A673 (cell line): Measurements from ENCODE around the gene DPPA5. TPM values are rescaled to one million over a fixed set of nuclear protein-coding genes. Genes with fewer than 3 reads are reported as not detected.
A peak's percentile ranks its signal among the peaks of the same experiment; 100 is the strongest.
"Not testable (repeated sequence)": the region's sequence is repeated elsewhere in the genome, so short reads cannot be mapped to it uniquely, and the experiment has no call there.

Experiments
- BruUV-seq: library from RNA; stranded (reverse); fragments of 400-500 nt; replicated peaks from 2 replicates; lab custom pipeline; 2021; lab: Mats Ljungman, UMichigan
- CTCF ChIA-PET: fragments of 300-600 bp; sonication (Branson Sonifier 250); formaldehyde crosslinking; loops from one replicate; lab custom pipeline; 2022; ENCODE audit warnings: antibody characterized with exemption; lab: Charles Lee
- POLR2A ChIA-PET: fragments of 300-600 bp; sonication (Branson Sonifier 250); formaldehyde crosslinking; loops from one replicate; lab custom pipeline; 2022; ENCODE audit warnings: antibody characterized with exemption; ENCODE audit not compliant: low non-redundant PET; lab: Charles Lee
- DNase-seq: peaks from one replicate; pipeline ENCODE4 v3.0.0-alpha.2; 2015; ENCODE audit warnings: low spot score
- H3K27ac ChIP-seq: fragments of 200-600 bp; sonication (generic); 2 replicates; pipeline ENCODE4 v1.5.1; 2016; ENCODE audit warnings: mixed run types, low read depth, mild to moderate bottlenecking, mixed read lengths, antibody characterized with exemption, low read length; ENCODE audit not compliant: poor library complexity, severe bottlenecking
- H3K27me3 ChIP-seq: fragments of 200-600 bp; sonication (generic); replicated peaks from 2 replicates; pipeline ENCODE4 v1.6.1; 2017; ENCODE audit warnings: mixed run types, low read depth, mild to moderate bottlenecking, mixed read lengths, antibody characterized with exemption, low read length; ENCODE audit not compliant: insufficient read depth, poor library complexity
- H3K36me3 ChIP-seq: fragments of 200-600 bp; sonication (generic); 2 replicates; pipeline ENCODE4 v1.6.1; 2016; ENCODE audit warnings: mixed run types, mild to moderate bottlenecking, mixed read lengths, antibody characterized with exemption, low read length; ENCODE audit not compliant: insufficient read depth, poor library complexity, severe bottlenecking
- H3K4me1 ChIP-seq: fragments of 200-600 bp; sonication (generic); 2 replicates; pipeline ENCODE4 v1.6.1; 2017; ENCODE audit warnings: mixed run types, mild to moderate bottlenecking, mixed read lengths, antibody characterized with exemption, low read length; ENCODE audit not compliant: insufficient read depth, poor library complexity, severe bottlenecking
- H3K4me3 ChIP-seq: fragments of 200-600 bp; sonication (generic); 2 replicates; pipeline ENCODE4 v1.5.1; 2016; ENCODE audit warnings: low read depth, mixed run types, mild to moderate bottlenecking, mixed read lengths, low read length; ENCODE audit not compliant: poor library complexity, severe bottlenecking
- H3K9me3 ChIP-seq: fragments of 200-600 bp; sonication (generic); 2 replicates; pipeline ENCODE4 v1.6.1; 2016; ENCODE audit warnings: mixed run types, low read depth, mild to moderate bottlenecking, mixed read lengths, antibody characterized with exemption, low read length; ENCODE audit not compliant: poor library complexity, severe bottlenecking
- EZH2 ChIP-seq: fragments of 200-600 bp; sonication (generic); IDR thresholded peaks from 2 replicates; pipeline ENCODE4 v1.6.1; 2017; ENCODE audit warnings: borderline replicate concordance, low read depth, mild to moderate bottlenecking, mixed read lengths, antibody characterized with exemption, low read length; ENCODE audit not compliant: poor library complexity, severe bottlenecking
- intact Hi-C: fragments of 100-400 bp; cut with micrococcal nuclease; formaldehyde crosslinking; loops from one replicate; pipeline ENCODE4 v1.10.0; 2022; ENCODE audit not compliant: unreplicated experiment
- total RNA-seq: library from RNA; stranded (reverse); gene quantifications from 2 replicates; pipeline ENCODE4 v1.2.3, GENCODE V29; 2021
- TF ChIP-seq, protein P1 (sequence below): fragments of 300-800, 200-600 bp; sonication (generic); conservative IDR thresholded peaks from 2 replicates; pipeline ENCODE4 v1.5.1; 2017; ENCODE audit warnings: low read depth, mild to moderate bottlenecking, antibody characterized with exemption, low read length, moderate library complexity, mixed read lengths

The DPPA5 gene
- total RNA-seq, 1 experiment from 2014 or later = not detected

DNA sequence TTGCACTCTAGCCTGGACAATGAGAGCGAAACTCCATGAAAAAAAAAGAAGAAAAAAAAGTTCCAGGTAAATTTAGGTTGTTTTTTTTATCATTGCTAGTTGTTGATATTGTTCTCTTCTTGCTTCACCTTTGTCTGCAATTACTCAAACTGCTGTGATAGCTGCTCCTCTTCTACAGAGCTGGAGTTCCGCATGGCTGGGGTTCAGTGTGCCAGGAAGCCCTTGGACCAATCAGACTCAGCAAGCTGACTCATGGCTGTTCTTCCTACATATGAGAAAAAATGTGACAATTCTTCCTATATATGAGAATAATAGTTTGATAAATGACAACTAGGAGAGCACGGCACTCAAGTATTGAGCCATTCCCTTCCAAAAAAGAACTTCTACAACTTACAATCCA is 28.4 kb downstream of the DPPA5 start:
- no peaks in the 10 kb centered on the region for H3K36me3 ChIP-seq
- no peaks in the 10 kb centered on the region for H3K27me3 ChIP-seq
- H3K4me1 ChIP-seq = no peaks in the 10 kb centered on the region
- TF ChIP-seq, protein P1, sequence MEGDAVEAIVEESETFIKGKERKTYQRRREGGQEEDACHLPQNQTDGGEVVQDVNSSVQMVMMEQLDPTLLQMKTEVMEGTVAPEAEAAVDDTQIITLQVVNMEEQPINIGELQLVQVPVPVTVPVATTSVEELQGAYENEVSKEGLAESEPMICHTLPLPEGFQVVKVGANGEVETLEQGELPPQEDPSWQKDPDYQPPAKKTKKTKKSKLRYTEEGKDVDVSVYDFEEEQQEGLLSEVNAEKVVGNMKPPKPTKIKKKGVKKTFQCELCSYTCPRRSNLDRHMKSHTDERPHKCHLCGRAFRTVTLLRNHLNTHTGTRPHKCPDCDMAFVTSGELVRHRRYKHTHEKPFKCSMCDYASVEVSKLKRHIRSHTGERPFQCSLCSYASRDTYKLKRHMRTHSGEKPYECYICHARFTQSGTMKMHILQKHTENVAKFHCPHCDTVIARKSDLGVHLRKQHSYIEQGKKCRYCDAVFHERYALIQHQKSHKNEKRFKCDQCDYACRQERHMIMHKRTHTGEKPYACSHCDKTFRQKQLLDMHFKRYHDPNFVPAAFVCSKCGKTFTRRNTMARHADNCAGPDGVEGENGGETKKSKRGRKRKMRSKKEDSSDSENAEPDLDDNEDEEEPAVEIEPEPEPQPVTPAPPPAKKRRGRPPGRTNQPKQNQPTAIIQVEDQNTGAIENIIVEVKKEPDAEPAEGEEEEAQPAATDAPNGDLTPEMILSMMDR = no peak
- TF ChIP-seq EZH2 = no peak
- ChIA-PET POLR2A (no interaction called here), CTCF (no interaction called here)
- no TSS peak for BruUV-seq
- intact Hi-C loops = loop anchor here (5.0 to 10.0 kb wide), 4 partner anchors 38 to 1793 kb away; no protein-coding TSS in a partner anchor
- DNase-seq = no peak
- no peak overlapping the region for H3K4me3 ChIP-seq
- no peak overlapping the region for H3K27ac ChIP-seq
- H3K9me3 ChIP-seq = no peaks in the 10 kb centered on the region

DNA sequence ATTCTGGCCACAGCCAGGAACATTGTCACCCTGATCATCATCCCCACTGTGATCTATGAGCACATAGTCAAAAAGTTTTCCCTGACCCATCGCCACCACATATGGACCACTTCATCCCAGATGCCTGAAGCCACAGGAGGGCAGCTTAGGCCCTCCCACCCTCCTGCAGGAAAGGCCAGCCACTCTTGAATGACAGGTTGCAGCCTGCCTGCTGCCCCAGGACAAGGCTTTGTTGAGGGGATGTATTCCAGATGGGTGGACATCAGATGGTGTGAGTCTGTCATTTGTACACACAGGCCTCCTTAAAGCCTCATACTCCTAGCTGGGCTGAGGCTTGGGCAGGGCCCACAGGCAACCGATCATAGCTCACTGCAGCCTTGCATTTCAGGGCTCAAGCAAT is 30.8 kb downstream of the DPPA5 start:
- Histone ChIP-seq H3K9me3 (peaks cover 5% of the 10 kb centered on the region), H3K4me3 (no peak overlapping the region), H3K36me3 (no peaks in the 10 kb centered on the region), H3K27ac (no peak overlapping the region), H3K27me3 (no peaks in the 10 kb centered on the region), H3K4me1 (no peaks in the 10 kb centered on the region)
- BruUV-seq = no TSS peak
- intact Hi-C loops = loop anchor here (10.0 kb wide), 1 partner anchor 149 kb away; no protein-coding TSS in a partner anchor
- ChIA-PET CTCF (no interaction called here), POLR2A (no interaction called here)
- TF ChIP-seq, protein P1 = no peak
- TF ChIP-seq EZH2 = no peak
- no peak for DNase-seq

DNA sequence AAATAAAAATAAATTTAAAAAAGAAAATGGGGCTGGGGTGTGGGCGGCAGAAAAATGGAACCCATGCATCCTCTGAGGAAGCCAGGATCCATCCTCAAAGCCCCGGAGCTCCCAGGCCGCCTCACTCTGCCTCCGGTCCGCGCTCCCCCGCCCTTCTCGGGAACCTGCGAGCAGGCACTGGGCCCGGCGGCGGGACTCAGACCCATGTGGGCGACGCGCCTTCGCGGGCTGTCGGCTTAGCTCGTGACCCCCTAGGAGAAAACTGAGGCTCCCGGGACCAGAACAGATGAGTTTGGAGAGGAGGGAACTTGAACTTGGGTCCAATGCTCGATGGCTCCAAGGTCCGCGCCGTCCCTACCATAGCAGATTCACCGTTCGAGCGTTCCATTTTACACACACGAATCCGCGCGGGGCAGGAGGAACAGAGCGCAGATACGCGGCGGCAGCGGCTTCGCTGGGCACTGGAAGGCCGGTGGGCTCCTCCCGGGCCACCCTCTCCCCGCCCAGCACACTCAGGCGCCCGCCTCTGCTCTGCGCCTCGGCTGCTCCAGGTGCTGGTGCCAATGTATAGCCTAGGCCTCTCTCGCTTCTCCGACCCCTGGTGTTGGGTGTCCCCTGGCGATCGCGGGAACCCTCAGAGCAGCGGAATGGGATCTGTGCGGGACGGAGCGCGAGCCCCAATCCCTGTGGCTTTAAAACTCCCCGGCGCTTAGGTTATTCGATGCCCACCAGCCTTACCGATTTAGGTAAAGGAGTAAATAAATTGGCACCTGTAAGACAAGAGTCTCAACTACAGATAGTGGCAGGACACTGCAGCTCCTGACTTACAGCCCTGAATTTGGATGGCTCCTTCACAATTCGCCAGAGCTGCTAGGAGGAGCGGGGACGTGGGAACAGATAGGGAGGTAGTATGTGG is 39.2 kb downstream of the DPPA5 start:
- Histone ChIP-seq H3K27me3 (no peaks in the 10 kb centered on the region), H3K4me1 (no peaks in the 10 kb centered on the region), H3K36me3 (no peaks in the 10 kb centered on the region), H3K27ac (no peak overlapping the region), H3K9me3 (peaks cover 8% of the 10 kb centered on the region), H3K4me3 (no peak overlapping the region)
- CTCF ChIA-PET = no interaction called here
- no TSS peak for BruUV-seq
- DNase-seq = no peak
- TF ChIP-seq, protein P1 = no peak
- no peak for TF ChIP-seq EZH2
- intact Hi-C loops = no loop called here
- POLR2A ChIA-PET = no interaction called here

DNA sequence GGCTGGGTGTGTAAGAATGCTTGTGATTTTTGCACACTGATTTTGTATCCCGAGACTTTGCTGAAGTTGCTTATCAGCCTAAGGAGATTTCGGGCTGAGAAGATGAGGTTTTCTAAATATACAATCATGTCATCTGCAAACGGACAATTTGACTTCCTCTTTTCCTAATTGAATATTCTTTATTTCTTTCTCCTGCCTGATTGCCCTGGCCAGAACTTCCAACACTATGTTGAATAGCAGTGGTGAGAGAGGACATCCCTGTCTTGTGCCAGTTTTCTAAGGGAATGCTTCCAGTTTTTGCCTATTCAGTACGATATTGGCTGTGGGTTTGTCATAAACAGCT is 43.6 kb downstream of the DPPA5 start:
- H3K27me3 ChIP-seq, H3K9me3 ChIP-seq, DNase-seq, POLR2A ChIA-PET, intact Hi-C loops, H3K36me3 ChIP-seq, H3K4me1 ChIP-seq, CTCF ChIA-PET, BruUV-seq: not testable (repeated sequence)
- H3K4me3 ChIP-seq = peak overlapping the region; percentile 72
- H3K27ac ChIP-seq = peak overlapping the region; percentile 62
